ENCODE results near the gene DNAJC8.

Gene DNAJC8

GRCh38 chr1:28236656-28237322 is 4.0 kb upstream of the DNAJC8 start:
- Histone ChIP-seq H3K27ac (peak overlapping the region; percentile 88 to 92), H3K27me3 (no peaks in the 10 kb centered on the region), H3K4me1 (peaks cover 0 to 36% (median 24%) of the 10 kb centered on the region in 4 donors), H3K4me3 (peak overlapping the region; percentile 81 to 92), H3K36me3 (no peaks in the 10 kb centered on the region), H3K9me3 (no peaks in the 10 kb centered on the region)
- TF ChIP-seq CTCF (IDR thresholded peaks at IDR 0.05): no peak
- intact Hi-C loops (cut with DNase I; ENCODE audit: low total_unique reads): no loop called here
- DNase-seq: no peak

GRCh38 chr1:28235755-28236655 is 3.2 kb upstream of the DNAJC8 start, which contains the start of gene ATP5IF1:
ATP5IF1 (plus strand) TSS chr1:28236124; CDS start chr1:28236184, 60 bp downstream.
- H3K9me3 ChIP-seq: no peaks in the 10 kb centered on the region
- no peak for TF ChIP-seq CTCF (IDR thresholded peaks at IDR 0.05)
- no peaks in the 10 kb centered on the region for H3K36me3 ChIP-seq
- H3K4me1 ChIP-seq: peaks cover 0 to 44% (median 30%) of the 10 kb centered on the region in 4 donors
- intact Hi-C loops (cut with DNase I; ENCODE audit: low total_unique reads): no loop called here
- peak within 1 kb of the TSS; percentile 81 to 92 for H3K4me3 ChIP-seq
- H3K27ac ChIP-seq: peak within 1 kb of the TSS; percentile 88 to 92
- peak; percentile 98 to 99 for DNase-seq
- no peaks in the 10 kb centered on the region for H3K27me3 ChIP-seq

GRCh38 chr1:28233264-28233606 is 406 bp upstream of the DNAJC8 start:
- H3K4me3 ChIP-seq: peak overlapping the region; percentile 85 to 98
- H3K27me3 ChIP-seq: no peaks in the 10 kb centered on the region
- TF ChIP-seq CTCF (IDR thresholded peaks at IDR 0.05): no peak
- H3K9me3 ChIP-seq: no peaks in the 10 kb centered on the region
- no peak for DNase-seq
- H3K27ac ChIP-seq: peak overlapping the region; percentile 82 to 89
- peaks cover 6 to 23% (median 14%) of the 10 kb centered on the region in 3 donors for H3K36me3 ChIP-seq
- intact Hi-C loops (cut with DNase I; ENCODE audit: low total_unique reads): no loop called here
- peaks cover 0 to 46% (median 30%) of the 10 kb centered on the region in 4 donors for H3K4me1 ChIP-seq

GRCh38 chr1:28229996-28230395 is 2.8 kb downstream of the DNAJC8 start:
- Histone ChIP-seq H3K27me3 (no peaks in the 10 kb centered on the region), H3K36me3 (peaks cover 39 to 52% (median 40%) of the 10 kb centered on the region in 3 donors), H3K27ac (no peak overlapping the region), H3K4me1 (peaks cover 0 to 26% (median 14%) of the 10 kb centered on the region in 4 donors), H3K9me3 (no peaks in the 10 kb centered on the region), H3K4me3 (no peak overlapping the region)
- intact Hi-C loops (cut with DNase I; ENCODE audit: low total_unique reads): no loop called here
- no peak for TF ChIP-seq CTCF (IDR thresholded peaks at IDR 0.05)
- DNase-seq: no peak

GRCh38 chr1:28229089-28229488 is 3.7 kb downstream of the DNAJC8 start:
- Histone ChIP-seq H3K36me3 (peaks cover 48 to 61% (median 48%) of the 10 kb centered on the region in 3 donors), H3K9me3 (no peaks in the 10 kb centered on the region), H3K27me3 (no peaks in the 10 kb centered on the region), H3K27ac (no peak overlapping the region), H3K4me3 (no peak overlapping the region), H3K4me1 (peaks cover 0 to 23% (median 14%) of the 10 kb centered on the region in 4 donors)
- intact Hi-C loops (cut with DNase I; ENCODE audit: low total_unique reads): no loop called here
- DNase-seq: no peak
- TF ChIP-seq CTCF (IDR thresholded peaks at IDR 0.05): no peak
